Measurements from ENCODE around the gene ARFRP1.

GRCh38 chr20:63687419-63688178 is 20.2 kb downstream of the ARFRP1 start:
- TF ChIP-seq, protein P1, sequence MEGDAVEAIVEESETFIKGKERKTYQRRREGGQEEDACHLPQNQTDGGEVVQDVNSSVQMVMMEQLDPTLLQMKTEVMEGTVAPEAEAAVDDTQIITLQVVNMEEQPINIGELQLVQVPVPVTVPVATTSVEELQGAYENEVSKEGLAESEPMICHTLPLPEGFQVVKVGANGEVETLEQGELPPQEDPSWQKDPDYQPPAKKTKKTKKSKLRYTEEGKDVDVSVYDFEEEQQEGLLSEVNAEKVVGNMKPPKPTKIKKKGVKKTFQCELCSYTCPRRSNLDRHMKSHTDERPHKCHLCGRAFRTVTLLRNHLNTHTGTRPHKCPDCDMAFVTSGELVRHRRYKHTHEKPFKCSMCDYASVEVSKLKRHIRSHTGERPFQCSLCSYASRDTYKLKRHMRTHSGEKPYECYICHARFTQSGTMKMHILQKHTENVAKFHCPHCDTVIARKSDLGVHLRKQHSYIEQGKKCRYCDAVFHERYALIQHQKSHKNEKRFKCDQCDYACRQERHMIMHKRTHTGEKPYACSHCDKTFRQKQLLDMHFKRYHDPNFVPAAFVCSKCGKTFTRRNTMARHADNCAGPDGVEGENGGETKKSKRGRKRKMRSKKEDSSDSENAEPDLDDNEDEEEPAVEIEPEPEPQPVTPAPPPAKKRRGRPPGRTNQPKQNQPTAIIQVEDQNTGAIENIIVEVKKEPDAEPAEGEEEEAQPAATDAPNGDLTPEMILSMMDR (IDR thresholded peaks at IDR 0.05): no peak
- TF ChIP-seq POLR2A (IDR thresholded peaks at IDR 0.05) (no peak), EP300 (IDR thresholded peaks at IDR 0.05) (no peak), POLR2AphosphoS5 (IDR thresholded peaks at IDR 0.05) (no peak)
